ENCODE data around the gene DHDH.

Gene DHDH

DNA sequence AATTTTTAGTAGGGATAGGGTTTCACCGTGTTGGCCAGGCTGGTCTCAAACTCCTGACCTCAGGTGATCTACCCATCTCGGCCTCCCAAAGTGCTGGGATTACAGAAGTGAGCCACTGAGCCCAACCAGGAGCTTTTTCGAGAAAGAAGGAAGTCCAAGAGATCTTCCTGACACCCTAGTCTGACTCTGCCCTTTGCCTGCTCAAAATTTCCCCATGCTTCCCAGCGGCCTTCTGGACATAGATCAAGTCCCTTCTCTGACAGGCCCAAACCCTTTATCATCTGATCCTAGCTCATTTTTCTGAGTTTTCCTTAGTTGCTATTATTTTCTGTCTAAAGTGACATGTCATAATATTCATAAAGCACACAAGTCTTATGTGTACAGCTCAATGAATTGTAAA is 19.6 kb downstream of the DHDH start:
- DNase-seq: no peak

DNA sequence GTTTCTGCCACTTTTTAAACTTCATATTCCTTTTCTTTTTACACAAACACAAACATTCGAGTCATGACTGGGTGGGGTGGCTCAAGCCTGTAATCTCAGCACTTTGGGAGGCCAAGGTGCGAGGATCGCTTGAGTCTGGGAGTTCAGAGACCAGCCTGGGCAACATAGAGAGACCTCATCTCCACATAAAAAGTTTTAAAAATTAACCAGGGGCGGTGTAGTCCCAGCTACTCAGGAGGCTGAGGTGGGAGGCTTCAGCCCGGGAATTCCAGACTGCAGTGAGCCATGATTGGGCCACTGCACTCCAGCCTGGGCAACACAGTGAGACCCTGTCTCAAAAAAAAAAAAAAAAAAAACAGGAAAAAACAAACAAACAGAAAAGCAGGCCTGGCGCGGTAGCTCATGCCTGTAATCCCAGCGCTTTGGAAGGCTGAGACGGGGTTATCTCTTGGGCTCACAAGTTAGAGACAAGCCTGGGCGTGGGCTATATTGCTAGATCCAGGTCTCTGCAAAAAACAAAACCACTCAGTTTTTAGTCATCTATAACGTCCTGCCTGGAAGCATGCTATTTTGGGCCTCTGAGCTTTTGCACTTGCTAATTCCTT is 20.6 kb downstream of the DHDH start:
- DNase-seq: no peak

DNA sequence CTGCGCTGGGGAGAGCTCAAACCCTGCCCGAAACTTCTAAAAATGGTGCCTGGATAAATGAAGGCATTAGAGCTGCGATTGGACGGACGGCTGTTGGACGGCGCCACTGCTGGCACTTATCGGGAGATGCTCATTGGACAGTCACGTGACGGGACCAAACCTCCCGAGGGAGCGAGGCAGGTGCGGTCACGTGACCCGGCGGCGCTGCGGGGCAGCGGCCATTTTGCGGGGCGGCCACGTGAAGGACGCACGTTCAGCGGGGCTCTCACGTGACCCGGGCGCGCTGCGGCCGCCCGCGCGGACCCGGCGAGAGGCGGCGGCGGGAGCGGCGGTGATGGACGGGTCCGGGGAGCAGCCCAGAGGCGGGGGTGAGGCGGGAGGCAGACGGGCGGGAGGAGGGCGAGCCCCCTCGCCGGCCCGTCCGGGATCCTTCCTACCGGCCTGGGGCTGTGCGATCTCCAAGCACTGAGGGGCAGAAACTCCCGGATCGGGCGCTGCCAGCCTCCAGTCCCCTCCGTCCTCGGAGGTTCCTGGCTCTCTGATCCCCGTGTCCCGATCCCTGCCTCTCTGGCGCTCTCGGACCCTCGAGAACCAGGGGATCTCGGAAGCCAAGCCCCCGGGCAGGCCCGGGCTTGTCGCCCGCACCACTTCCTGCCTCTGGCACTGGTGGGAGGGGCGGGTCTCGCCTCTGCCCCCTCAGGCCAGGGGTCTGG is 21.3 kb downstream of the DHDH start, which contains the start of gene BAX:
BAX (plus strand) TSS at position 281 of the 713 bp plus-strand sequence; CDS start at position 335, 54 bp downstream.
- peak; percentile 82 for DNase-seq

DNA sequence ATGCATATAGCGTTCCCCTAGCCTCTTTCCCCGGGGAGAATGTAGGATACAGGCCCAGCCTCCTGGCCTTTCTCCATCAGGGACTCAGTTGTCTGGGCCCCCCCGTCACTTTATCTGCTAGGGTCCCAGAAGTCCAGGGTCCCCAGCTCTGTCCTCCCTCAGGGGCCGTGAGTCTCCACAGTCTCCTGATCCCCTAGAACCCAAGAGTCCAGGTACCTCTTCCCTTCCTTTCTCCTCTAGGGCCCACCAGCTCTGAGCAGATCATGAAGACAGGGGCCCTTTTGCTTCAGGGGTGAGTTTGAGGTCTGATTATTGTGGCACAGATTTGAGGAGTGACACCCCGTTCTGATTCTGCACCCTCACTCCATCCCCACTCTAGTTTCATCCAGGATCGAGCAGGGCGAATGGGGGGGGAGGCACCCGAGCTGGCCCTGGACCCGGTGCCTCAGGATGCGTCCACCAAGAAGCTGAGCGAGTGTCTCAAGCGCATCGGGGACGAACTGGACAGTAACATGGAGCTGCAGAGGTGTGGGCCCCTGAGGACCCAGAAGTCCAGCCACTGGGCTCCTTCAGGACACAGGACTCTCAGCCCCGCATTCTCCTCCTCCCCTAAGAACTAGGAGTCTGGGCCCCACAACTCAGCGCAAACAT is 21.9 kb downstream of the DHDH start:
- no peak for DNase-seq

DNA sequence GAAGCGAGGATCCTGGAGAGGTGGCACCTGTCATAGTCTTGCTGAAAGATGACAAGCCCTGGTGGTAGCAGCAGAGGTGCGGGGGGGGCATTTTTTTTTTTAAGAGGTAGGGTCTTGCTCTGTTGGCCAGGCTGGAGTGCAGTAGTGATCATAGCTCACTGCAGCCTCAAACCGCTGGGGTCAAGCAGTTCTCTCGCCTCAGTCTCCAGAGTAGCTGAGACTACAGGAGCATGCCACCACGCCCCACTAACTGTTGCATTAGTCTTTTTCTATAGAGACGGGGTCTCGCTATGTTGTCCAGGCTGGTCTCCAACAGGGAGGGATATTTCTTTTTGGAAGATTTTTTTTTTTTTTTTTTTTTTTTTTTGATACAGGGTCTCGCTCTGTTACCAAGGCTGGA is 24.5 kb downstream of the DHDH start:
- no peak for DNase-seq

DNA sequence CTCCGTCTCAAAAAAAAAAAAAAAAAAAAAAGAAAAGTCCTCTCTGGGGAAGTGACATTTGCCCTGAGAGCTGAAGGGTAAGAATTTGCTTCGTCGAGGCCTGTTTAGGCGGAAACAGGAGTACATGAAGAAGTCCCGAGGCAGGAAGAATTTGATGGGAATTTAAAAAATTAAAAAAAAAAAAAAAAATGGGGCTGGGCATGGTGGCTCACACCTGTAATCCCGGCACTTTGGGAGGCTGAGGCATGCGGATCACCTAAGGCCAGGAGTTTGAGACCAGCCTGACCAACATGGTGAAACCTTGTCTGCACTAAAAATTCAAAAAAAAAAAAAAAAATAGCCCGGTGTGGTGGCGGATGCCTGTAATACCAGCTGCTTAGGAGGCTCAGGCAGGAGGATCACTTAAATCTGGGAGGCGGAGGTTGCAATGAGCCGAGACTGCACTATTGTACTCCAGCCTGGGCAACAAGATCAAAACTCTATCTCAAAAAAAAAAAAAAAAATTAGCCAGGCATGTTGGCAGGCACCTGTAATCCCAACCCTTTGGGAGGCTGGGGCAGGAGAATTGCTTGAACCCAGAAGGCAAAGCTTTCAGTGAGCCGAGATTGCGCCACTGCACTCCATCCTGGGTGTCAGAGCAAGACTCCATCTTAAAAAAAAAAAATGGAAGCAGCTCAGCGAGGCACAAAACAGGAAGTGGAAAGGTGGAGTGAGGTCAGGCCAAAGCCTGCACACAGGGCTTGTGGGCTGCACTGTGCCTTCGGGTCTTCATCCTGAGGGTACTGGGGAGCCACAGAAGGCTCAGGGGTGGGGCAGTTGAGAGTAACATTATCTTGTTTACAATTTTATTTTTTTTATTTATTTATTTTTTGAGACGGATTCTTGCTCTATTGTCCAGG is 26.1 kb downstream of the DHDH start:
- no peak for DNase-seq

DNA sequence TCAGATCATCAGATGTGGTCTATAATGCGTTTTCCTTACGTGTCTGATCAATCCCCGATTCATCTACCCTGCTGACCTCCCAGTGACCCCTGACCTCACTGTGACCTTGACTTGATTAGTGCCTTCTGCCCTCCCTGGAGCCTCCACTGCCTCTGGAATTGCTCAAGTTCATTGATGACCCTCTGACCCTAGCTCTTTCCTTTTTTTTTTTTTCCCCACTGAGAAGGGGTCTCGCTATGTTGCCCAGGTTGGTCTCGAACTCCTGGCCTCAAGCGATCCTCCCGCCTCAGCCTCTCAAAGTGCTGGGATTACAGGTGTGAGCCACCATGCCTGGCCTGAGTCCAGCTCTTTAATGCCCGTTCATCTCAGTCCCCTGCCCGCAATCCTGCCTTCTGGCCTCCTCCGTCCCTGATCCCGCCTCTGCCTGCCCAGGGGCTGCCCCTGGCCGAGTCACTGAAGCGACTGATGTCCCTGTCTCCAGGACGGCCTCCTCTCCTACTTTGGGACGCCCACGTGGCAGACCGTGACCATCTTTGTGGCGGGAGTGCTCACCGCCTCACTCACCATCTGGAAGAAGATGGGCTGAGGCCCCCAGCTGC is 27.7 kb downstream of the DHDH start:
- no peak for DNase-seq

DNA sequence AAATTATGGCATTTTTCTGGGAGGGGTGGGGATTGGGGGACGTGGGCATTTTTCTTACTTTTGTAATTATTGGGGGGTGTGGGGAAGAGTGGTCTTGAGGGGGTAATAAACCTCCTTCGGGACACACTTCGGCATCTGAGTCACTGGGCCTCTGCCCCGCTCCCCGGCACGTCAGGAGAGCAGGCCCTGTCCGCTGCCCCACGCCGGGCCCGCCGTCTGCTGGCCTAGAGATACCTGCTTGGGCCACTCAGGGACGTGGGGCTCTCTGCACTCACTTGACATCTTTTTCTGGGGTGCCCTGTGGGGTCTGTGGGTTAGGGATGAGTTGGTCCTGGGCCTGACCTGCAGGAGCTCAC is 28.2 kb downstream of the DHDH start:
- DNase-seq: no peak

DNA sequence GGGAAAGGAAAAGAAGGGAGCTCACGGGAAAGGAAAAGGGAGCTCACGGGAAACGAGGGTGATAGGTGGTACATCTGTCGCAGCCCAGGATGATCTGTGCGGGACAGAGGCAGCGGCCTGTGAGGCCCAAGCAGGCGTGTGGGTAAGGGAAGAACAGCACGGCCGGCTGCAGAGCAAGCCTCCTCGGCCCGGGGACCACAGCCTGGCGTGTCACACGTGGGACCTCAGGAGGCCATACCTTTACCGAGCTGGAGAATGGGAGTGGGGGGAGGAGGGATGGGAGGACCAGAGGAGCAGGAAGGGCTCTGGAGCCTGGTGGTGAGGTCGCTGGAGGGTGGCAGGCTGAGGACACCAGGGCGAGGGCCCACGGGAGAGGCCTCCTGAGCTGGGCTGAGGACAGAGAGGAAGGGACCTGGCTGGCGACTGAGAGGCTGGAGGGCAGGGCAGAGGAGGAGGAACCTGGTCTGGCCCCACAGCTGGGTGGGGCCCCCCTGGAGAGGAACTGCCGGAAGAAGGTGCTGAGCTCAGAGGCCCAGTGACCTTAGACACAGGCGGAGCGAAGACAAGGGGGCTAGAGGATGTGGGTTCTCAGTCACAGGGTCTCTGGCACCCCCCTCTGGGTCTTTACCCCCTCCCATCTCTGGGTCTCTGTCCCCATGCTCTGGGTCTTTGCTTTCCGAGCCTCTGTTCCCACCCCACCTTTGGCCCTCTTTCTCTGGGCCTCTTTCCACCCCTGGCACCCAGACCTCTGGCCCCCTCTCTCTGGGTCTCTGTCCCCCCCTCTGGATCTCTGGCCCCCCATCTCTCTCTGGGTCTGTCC is 28.7 kb downstream of the DHDH start:
- no peak for DNase-seq

DNA sequence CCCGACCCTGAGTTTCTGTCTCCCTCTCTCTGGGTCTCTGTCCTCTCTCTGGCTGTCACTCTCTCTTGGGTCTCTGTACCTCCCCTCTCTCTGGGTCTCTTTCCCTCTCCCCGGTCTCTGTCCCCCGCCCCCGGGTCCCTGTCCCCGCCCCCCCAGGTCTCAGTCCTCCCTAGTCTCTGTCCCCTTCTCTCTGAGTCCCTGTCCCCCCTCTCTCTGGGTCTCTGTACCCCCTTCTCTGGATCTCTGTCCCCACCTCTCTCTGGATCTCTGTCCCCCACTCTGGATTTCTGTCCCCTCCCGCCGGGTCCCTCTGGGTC is 29.3 kb downstream of the DHDH start:
- no peak for DNase-seq

DNA sequence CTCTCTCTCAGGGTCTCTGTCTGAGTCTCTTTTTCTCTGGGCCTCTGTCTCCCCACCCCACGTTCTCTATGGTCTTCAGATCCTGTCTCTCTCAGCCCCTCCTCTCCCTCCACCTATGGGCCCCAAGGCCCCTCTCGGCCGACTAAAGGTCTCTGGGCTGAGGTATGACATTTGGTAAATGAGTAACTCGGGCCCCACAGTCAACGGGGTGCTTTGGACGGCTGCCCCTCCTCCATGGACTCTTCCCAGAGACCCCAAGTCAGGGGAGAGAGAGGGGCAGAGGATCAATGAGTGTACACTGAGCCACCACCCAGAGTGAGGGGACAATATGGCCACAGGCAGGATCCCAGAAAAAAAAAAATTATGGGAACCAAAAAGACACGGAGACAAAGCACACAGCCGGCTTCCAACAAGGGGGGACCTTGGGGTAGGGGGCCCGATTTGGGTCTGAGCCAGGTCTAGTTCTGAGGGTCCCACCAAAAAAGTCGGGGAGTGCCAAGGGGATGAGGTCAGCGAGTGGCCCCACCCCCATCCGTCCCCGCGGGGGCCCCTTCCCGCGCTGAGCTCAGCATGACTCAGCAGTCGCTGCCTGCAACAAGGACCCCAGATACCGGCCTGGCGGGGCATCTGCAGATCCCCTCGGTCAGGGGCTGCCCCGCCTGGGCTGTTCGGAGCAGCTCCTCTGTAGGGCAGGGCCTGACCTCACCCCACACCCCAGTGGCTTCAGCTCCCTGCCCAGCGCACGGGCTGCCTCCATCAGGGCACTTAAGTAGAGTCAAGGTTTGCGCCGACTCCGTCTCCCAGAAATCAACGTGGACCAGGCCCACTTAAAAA is 30.1 kb downstream of the DHDH start:
- no peak for DNase-seq

DNA sequence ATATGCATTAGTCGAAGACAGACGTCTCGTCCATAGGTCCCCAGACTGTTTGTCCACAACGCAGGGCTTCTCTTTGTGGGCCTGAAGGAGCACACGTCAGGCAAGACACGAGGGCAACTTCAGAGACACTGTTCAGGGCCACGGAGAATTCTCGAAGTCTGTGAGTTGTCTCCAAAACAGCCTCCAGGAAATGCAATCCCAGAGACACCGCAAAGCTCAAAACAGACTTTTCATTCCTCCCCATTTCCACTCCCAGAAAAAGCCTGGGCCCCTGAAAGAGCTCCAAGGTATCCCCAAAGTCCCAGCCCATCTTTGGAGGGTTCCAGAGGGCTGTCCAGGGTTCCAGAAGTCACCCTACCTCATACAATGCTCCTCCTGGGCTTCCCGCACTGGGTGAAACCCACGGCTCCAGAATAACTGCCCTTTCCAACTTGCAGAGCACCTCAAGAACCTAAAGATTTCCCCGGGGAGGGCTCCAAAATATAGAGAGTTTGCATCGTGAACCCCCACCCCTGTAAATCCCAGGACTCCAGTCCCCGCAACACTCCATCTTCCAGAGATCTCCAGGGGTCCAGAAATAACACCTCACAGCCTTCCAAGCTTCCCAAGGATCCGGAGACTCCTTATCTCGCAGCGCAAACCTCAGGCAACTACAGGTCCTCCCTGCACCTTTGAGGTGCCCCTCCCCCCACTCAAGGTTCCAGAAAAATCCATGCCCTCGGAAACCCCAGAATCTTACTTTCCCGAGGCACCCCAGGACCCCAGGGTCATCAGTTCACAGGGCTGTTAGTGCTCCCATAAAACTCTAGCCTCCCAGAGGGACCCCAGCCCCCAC is 30.9 kb downstream of the DHDH start:
- DNase-seq: no peak

DNA sequence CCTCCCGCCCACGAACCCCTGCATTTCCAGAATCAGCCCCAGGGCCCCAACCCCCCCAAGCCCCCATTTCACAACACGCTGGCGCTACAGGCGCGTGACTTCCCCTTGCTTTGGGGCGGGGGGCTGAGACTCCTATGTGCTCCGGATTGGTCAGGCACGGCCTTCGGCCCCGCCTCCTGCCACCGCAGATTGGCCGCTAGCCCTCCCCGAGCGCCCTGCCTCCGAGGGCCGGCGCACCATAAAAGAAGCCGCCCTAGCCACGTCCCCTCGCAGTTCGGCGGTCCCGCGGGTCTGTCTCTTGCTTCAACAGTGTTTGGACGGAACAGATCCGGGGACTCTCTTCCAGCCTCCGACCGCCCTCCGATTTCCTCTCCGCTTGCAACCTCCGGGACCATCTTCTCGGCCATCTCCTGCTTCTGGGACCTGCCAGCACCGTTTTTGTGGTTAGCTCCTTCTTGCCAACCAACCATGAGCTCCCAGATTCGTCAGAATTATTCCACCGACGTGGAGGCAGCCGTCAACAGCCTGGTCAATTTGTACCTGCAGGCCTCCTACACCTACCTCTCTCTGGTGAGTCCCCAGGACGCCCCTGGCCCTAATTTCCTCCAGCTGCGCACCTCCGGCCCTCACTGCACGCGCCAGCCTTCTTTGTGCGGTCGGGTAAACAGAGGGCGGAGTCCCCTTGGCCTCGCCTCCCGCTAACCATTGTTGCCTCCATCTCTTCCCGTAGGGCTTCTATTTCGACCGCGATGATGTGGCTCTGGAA is 31.7 kb downstream of the DHDH start, which contains the start of gene FTL:
FTL (plus strand) TSS at position 270 of the 766 bp plus-strand sequence; CDS start at position 469, 199 bp downstream.
- peak; percentile 84 for DNase-seq

DNA sequence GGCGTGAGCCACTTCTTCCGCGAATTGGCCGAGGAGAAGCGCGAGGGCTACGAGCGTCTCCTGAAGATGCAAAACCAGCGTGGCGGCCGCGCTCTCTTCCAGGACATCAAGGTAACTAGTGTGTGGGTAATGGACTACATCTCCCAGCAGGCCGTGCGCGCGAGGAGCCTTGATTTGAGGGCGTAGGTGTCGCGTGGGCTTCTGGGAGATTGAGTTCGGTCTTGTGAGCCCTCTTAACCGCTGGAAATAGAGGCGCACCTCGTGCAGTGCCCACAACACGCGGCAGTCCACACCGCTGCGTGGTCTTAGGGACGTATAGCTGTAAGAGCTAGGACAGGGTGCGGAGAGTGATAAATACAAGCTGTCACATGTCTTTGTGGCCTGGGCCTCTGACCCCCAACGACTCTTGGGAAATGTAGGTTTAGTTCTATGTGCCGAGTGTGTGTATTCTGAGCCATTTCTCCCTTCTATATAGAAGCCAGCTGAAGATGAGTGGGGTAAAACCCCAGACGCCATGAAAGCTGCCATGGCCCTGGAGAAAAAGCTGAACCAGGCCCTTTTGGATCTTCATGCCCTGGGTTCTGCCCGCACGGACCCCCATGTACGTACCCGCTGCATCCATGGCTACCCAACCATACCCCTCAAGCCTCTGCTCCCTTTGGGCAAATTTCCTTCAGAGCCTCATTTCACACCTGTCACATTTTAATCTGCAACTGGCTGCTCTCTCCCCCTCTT is 32.5 kb downstream of the DHDH start:
- DNase-seq: peak; percentile 74

DNA sequence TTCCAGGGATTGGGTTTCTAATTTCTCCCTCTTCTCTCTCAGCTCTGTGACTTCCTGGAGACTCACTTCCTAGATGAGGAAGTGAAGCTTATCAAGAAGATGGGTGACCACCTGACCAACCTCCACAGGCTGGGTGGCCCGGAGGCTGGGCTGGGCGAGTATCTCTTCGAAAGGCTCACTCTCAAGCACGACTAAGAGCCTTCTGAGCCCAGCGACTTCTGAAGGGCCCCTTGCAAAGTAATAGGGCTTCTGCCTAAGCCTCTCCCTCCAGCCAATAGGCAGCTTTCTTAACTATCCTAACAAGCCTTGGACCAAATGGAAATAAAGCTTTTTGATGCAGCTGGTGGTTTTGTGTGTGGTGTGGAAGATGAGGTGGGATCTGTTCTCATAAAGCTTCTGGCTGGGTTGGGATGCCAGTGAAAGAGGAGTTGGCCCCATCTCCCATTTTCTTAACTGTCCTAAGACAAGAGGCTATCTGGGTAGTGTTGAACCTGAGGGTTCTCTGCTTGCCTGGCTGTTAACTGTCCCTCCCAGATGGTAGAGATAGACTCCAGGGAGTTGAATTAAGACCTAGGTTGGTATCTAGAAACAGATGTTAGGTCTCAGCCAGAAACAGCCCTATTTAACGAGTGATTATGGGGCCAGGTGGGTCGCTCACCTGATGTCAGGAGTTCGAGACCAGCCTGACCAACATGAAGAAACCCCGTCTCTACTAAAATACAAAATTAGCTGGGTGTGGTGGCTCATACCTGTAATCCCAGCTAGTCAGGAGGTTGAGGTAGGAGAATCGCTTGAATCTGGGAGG is 33.2 kb downstream of the DHDH start:
- no peak for DNase-seq

DNA sequence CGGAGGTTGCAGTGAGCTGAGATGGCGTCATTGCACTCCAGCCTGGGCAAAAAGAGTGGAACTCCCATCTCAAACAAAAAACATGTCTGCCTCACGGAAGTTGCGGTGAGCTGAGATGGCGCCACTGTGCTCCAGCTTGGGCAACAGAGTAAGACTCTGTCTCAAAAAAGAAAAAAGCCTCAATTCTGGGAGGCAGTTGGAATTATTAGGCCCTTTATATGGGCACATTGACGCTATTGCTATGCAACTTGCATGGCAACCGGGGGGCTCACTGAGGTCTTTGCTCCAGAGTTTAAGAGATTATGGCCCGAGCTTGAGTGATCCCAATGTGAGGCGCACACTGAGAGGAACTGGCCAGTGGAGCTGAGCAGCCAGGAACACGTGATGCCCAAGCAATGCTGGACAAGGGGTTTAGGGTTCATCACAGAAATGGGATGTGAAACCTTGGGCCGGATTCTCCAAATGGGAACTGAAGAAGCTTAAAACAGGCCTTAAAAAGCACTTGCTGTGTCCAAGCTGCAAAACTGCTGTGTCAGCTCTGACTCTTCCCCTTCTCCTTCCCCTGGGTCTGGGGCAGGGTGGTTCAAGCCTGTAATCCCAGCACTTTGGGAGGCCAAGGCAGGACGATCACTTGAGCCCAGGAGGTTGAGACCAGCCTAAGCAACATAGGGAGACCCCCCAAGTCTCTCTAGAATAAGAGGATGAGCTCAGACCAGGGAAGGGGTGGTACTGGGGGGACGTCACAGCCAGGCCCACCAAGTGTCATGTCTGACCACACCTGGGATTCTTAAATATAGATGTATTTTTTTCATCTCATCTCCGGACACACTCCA is 34.1 kb downstream of the DHDH start:
- no peak for DNase-seq

DNA sequence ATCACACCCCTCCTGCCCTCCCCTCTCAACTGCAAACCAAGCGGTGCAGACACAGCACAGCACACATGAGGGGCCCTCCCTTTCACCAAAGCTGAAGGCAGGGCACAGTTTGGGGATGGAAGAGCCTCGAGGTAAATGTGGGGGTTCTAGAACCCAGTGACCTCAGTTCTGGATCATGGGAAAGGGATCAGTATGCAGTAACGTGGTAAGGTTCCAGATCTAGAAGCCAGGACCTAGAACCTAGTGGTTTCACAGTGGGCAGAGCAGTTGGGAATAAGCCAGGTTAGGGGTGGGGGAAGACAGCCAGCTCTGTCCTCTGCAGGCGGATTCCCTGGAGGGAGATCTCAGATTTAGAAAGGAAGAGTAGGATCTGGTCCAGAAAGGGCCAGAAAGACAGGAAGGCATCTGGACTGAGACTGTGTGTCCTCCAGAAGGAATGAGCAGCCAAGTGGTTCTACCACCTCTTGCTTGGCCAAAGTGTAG is 34.7 kb downstream of the DHDH start:
- no peak for DNase-seq

All from NCI-H526 treated with DMSO at 0.1 percent for 48 hours (cell line).